ENCODE measurements around the gene SOS2. TPM values are rescaled to one million over a fixed set of nuclear protein-coding genes. Genes with fewer than 3 reads are reported as not detected.

The SOS2 gene
- total RNA-seq, 1 experiment from 2014 or later = 11.7 TPM

DNA sequence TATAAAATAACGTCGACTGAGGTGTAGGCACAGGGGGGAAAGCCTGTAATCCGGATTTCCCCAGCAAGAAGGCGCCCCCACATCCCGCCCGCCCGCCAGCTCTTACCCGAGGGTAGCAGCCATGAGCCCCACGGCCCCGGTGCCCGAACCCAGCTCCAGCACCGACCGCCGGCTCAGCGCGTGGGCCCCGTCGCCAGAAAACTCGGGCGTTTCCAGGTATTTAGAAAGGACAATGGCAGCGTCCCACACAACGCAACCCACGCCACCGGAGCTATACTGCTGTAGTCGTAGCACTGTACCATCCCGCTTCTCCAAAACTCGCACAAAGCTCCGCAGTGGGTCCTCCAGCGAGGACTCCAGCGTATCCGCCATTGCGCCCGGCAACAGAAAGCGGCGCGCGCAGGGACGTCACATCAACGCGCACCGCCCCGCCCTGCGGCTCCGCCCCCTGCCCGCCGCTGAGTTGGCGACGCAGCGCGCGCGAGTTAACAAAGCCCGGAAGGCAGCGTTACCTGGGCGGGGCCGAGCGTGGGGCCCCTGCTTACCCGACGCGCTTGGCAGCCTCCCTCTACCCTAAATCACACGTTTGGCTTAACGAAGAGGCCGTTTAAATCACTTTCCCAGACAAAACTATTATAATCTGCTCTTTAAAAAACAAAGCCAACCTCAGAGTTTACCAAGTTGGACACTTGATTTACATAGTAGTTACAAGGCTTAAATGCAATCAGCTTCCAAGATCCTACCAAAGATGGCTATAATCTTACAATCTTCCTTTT is 115.0 kb downstream of the SOS2 start, which contains the start of gene VCPKMT (continued):
- TF ChIP-seq, protein P1, sequence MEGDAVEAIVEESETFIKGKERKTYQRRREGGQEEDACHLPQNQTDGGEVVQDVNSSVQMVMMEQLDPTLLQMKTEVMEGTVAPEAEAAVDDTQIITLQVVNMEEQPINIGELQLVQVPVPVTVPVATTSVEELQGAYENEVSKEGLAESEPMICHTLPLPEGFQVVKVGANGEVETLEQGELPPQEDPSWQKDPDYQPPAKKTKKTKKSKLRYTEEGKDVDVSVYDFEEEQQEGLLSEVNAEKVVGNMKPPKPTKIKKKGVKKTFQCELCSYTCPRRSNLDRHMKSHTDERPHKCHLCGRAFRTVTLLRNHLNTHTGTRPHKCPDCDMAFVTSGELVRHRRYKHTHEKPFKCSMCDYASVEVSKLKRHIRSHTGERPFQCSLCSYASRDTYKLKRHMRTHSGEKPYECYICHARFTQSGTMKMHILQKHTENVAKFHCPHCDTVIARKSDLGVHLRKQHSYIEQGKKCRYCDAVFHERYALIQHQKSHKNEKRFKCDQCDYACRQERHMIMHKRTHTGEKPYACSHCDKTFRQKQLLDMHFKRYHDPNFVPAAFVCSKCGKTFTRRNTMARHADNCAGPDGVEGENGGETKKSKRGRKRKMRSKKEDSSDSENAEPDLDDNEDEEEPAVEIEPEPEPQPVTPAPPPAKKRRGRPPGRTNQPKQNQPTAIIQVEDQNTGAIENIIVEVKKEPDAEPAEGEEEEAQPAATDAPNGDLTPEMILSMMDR (IDR thresholded peaks at IDR 0.05 in 2 of 3, conservative IDR thresholded peaks at IDR 0.05 in 1 of 3; ENCODE audit: borderline replicate concordance in 1 of 3, insufficient read depth in 1 of 3, low read depth in 2 of 3, low read length in 2 of 3) = no peak
- TF ChIP-seq, protein P2, sequence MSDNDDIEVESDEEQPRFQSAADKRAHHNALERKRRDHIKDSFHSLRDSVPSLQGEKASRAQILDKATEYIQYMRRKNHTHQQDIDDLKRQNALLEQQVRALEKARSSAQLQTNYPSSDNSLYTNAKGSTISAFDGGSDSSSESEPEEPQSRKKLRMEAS (IDR thresholded peaks at IDR 0.05) = peak; percentile 86
- TF ChIP-seq YY1 (IDR thresholded peaks at IDR 0.05; ENCODE audit: extremely low read depth, insufficient replicate concordance, low read depth, low read length) = peak; percentile 97

DNA sequence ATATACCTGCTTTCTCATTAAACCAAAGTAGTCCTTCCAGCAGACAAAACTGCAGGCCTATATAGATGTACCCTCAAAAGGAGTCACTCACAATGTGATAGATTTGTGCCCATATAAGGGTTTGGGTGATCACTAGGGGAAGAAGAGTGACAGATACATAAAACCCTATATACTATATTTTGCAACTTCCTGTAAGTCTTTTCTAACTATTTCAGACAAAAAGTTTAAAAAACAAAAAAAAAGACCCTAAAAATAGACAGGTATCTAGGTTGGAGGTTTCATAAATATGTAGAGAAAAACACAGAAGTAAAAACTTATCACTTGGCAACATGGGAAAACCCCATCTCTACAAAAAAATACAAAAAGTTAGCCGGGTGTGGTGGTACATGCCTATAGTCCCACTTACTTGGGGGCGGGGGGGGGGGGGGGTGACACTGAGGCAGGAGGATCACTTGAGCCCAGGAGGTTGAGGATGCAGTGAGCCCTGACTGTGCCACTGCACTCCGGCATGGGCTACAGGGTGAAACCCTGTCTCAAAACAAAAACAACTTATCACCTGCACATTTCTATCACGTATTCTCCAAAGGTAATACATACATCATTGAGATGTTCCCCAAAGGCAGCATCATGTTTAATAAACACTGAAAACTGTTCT is 117.9 kb downstream of the SOS2 start:
- RAD21 ChIA-PET (ENCODE audit: low non-redundant PET in 1 of 2, low total read pairs in 2 of 2, uncharacterized antibody in 2 of 2, unreplicated experiment in 2 of 2) = no interaction called here

More for the DNA sequence above, 117.9 kb downstream of the SOS2 start:
- Histone ChIP-seq H3K27me3 (ENCODE audit: insufficient read depth, low read length) (no peaks in the 10 kb centered on the region), H3K27ac (ENCODE audit: low read depth, low read length) (no peak overlapping the region), H3K4me2 (ENCODE audit: low read length) (no peak overlapping the region), H2AFZ (ENCODE audit: low read depth, low read length, poor library complexity, severe bottlenecking) (no peak overlapping the region), H3K4me1 (ENCODE audit: control insufficient read depth in 1 of 2, insufficient read depth in 2 of 2, low read length in 2 of 2) (peaks cover 7 to 11% of the 10 kb centered on the region in 2 experiments), H3K36me3 (ENCODE audit: control insufficient read depth in 1 of 2, insufficient read depth in 2 of 2, low read length in 2 of 2) (peaks cover 36 to 43% of the 10 kb centered on the region in 2 experiments), H3K9me2 (ENCODE audit: insufficient read depth) (no peaks in the 10 kb centered on the region), H3K79me2 (ENCODE audit: insufficient read depth, low read length) (peaks cover 51% of the 10 kb centered on the region), H3K9me3 (ENCODE audit: control insufficient read depth in 1 of 2, insufficient read depth in 1 of 2, low read depth in 1 of 2, low read length in 2 of 2) (no peaks in the 10 kb centered on the region), H3K4me3 (replicated peaks in 1 of 2; ENCODE audit: low read depth in 1 of 2, low read length in 2 of 2) (no peak overlapping the region), H3K9ac (ENCODE audit: low read length) (no peak overlapping the region), H4K20me1 (ENCODE audit: insufficient read depth) (no peaks in the 10 kb centered on the region)
- DNase-seq (ENCODE audit: low read depth, low spot score) (no peak), ATAC-seq (no peak)
- CTCF ChIA-PET = no interaction called here
- intact Hi-C loops (cut with micrococcal nuclease) = no loop called here
- POLR2A ChIA-PET = no interaction called here
- TF ChIP-seq, protein P1 (IDR thresholded peaks at IDR 0.05 in 2 of 3, conservative IDR thresholded peaks at IDR 0.05 in 1 of 3; ENCODE audit: borderline replicate concordance in 1 of 3, insufficient read depth in 1 of 3, low read depth in 2 of 3, low read length in 2 of 3) = no peak
- TF ChIP-seq TCF7L2 (IDR thresholded peaks at IDR 0.05; ENCODE audit: borderline replicate concordance, extremely low read depth, insufficient read depth, insufficient read length) (no peak), SIN3A (IDR thresholded peaks at IDR 0.05; ENCODE audit: low read depth) (no peak)
- BruUV-seq (replicated peaks) = no TSS peak

Data from HCT116 (cell line).